ENCODE data around the gene NAA15.

Gene NAA15

GRCh38 chr4:139374251-139374650 lies 72.9 kb downstream of the NAA15 start:
- TF ChIP-seq FOXM1 (IDR thresholded peaks at IDR 0.05; ENCODE audit: borderline replicate concordance, low read depth) (no peak), CEBPB (IDR thresholded peaks at IDR 0.05) (no peak), EGR1 (IDR thresholded peaks at IDR 0.05) (no peak), REST (IDR thresholded peaks at IDR 0.05; ENCODE audit: low read depth) (no peak), USF1 (IDR thresholded peaks at IDR 0.05) (no peak)

GRCh38 chr4:139386421-139386820 lies 85.1 kb downstream of the NAA15 start:
- TF ChIP-seq TCF12 (IDR thresholded peaks at IDR 0.05; ENCODE audit: low read depth) (no peak), REST (IDR thresholded peaks at IDR 0.05; ENCODE audit: low read depth) (no peak), EGR1 (IDR thresholded peaks at IDR 0.05) (no peak), EP300 (IDR thresholded peaks at IDR 0.05; ENCODE audit: borderline replicate concordance) (no peak), ZBTB7A (IDR thresholded peaks at IDR 0.05; ENCODE audit: low read depth) (no peak), CREB1 (IDR thresholded peaks at IDR 0.05; ENCODE audit: low read depth) (no peak), NFIC (IDR thresholded peaks at IDR 0.05) (no peak), YY1 (IDR thresholded peaks at IDR 0.05; ENCODE audit: low read depth) (no peak), TEAD4 (IDR thresholded peaks at IDR 0.05) (no peak), FOXM1 (IDR thresholded peaks at IDR 0.05; ENCODE audit: borderline replicate concordance, low read depth) (no peak), MAX (IDR thresholded peaks at IDR 0.05) (no peak), USF1 (IDR thresholded peaks at IDR 0.05) (no peak), TAF1 (IDR thresholded peaks at IDR 0.05; ENCODE audit: low read depth) (no peak), CEBPB (IDR thresholded peaks at IDR 0.05) (no peak), RAD21 (IDR thresholded peaks at IDR 0.05; ENCODE audit: low read depth) (no peak)

GRCh38 chr4:139389102-139389501 lies 87.8 kb downstream of the NAA15 start:
- TF ChIP-seq YY1 (IDR thresholded peaks at IDR 0.05; ENCODE audit: low read depth) = no peak
- no peak for TF ChIP-seq CREB1 (IDR thresholded peaks at IDR 0.05; ENCODE audit: low read depth)
- no peak for TF ChIP-seq REST (IDR thresholded peaks at IDR 0.05; ENCODE audit: low read depth)
- no peak for TF ChIP-seq EGR1 (IDR thresholded peaks at IDR 0.05)
- no peak for TF ChIP-seq TAF1 (IDR thresholded peaks at IDR 0.05; ENCODE audit: low read depth)
- TF ChIP-seq MAX (IDR thresholded peaks at IDR 0.05) = no peak
- no peak for TF ChIP-seq RAD21 (IDR thresholded peaks at IDR 0.05; ENCODE audit: low read depth)
- no peak for TF ChIP-seq FOXM1 (IDR thresholded peaks at IDR 0.05; ENCODE audit: borderline replicate concordance, low read depth)
- TF ChIP-seq TEAD4 (IDR thresholded peaks at IDR 0.05) = no peak
- no peak for TF ChIP-seq TCF12 (IDR thresholded peaks at IDR 0.05; ENCODE audit: low read depth)
- no peak for TF ChIP-seq USF1 (IDR thresholded peaks at IDR 0.05)
- no peak for TF ChIP-seq ZBTB7A (IDR thresholded peaks at IDR 0.05; ENCODE audit: low read depth)
- no peak for TF ChIP-seq NFIC (IDR thresholded peaks at IDR 0.05)
- TF ChIP-seq CEBPB (IDR thresholded peaks at IDR 0.05) = no peak
- TF ChIP-seq EP300 (IDR thresholded peaks at IDR 0.05; ENCODE audit: borderline replicate concordance) = no peak

GRCh38 chr4:139389991-139390390 lies 88.7 kb downstream of the NAA15 start:
- TF ChIP-seq REST (IDR thresholded peaks at IDR 0.05; ENCODE audit: low read depth) (no peak), TCF12 (IDR thresholded peaks at IDR 0.05; ENCODE audit: low read depth) (no peak), NFIC (IDR thresholded peaks at IDR 0.05) (no peak), FOXM1 (IDR thresholded peaks at IDR 0.05; ENCODE audit: borderline replicate concordance, low read depth) (no peak), MAX (IDR thresholded peaks at IDR 0.05) (no peak), CEBPB (IDR thresholded peaks at IDR 0.05) (no peak), EGR1 (IDR thresholded peaks at IDR 0.05) (no peak), ZBTB7A (IDR thresholded peaks at IDR 0.05; ENCODE audit: low read depth) (no peak), TEAD4 (IDR thresholded peaks at IDR 0.05) (no peak), RAD21 (IDR thresholded peaks at IDR 0.05; ENCODE audit: low read depth) (no peak), CREB1 (IDR thresholded peaks at IDR 0.05; ENCODE audit: low read depth) (no peak), USF1 (IDR thresholded peaks at IDR 0.05) (no peak)
